Neutrophil (primary cell): Measurements from ENCODE around the gene DHCR24.

Experiments
- H3K27ac ChIP-seq: fragments of 200-600 bp; sonication (generic); 2 replicates; pipeline ENCODE4 v1.5.1; 2016; ENCODE audit warnings: mild to moderate bottlenecking, moderate library complexity
- H3K27me3 ChIP-seq: fragments of 200-600 bp; sonication (generic); 2 replicates; pipeline ENCODE4 v1.6.0; 2016; ENCODE audit warnings: mild to moderate bottlenecking
- H3K36me3 ChIP-seq: fragments of 200-600 bp; sonication (generic); 2 replicates; pipeline ENCODE4 v1.5.1; 2017
- H3K4me1 ChIP-seq, 2 experiments: fragments of 200-600 bp in 1 of 2; sonication (generic) in 1 of 2; 1 replicate in 1 of 2; 2 replicates in 1 of 2; pipeline versions ENCODE4 v1.5.1 to v1.6.1; 2013 to 2016; ENCODE audit warnings: low read depth in 1 of 2, low read length in 1 of 2, mild to moderate bottlenecking in 1 of 2, moderate library complexity in 1 of 2; ENCODE audit not compliant: control insufficient read depth in 1 of 2, insufficient read depth in 1 of 2
- H3K4me3 ChIP-seq, 2 experiments: fragments of 200-600 bp in 1 of 2; sonication (generic) in 1 of 2; 1 replicate in 1 of 2; 2 replicates in 1 of 2; pipeline ENCODE4 v1.5.1; 2013 to 2016; ENCODE audit warnings: low read depth in 1 of 2, low read length in 1 of 2, mild to moderate bottlenecking in 1 of 2, moderate library complexity in 1 of 2
- H3K9me3 ChIP-seq: fragments of 200-600 bp; sonication (generic); 2 replicates; pipeline ENCODE4 v1.5.1; 2016
- CTCF ChIP-seq: fragments of 200-600 bp; sonication (generic); IDR thresholded peaks from 2 replicates; pipeline ENCODE4 v1.5.1; 2016; ENCODE audit warnings: antibody characterized with exemption

DHCR24 gene

GRCh38 chr1:54853793-54854370 is 33.1 kb downstream of the DHCR24 start:
- Histone ChIP-seq H3K27ac (no peak overlapping the region), H3K36me3 (no peaks in the 10 kb centered on the region), H3K4me1 (no peaks in the 10 kb centered on the region), H3K27me3 (no peaks in the 10 kb centered on the region), H3K4me3 (no peak overlapping the region), H3K9me3 (no peaks in the 10 kb centered on the region)
- TF ChIP-seq CTCF, result no peak

DNA sequence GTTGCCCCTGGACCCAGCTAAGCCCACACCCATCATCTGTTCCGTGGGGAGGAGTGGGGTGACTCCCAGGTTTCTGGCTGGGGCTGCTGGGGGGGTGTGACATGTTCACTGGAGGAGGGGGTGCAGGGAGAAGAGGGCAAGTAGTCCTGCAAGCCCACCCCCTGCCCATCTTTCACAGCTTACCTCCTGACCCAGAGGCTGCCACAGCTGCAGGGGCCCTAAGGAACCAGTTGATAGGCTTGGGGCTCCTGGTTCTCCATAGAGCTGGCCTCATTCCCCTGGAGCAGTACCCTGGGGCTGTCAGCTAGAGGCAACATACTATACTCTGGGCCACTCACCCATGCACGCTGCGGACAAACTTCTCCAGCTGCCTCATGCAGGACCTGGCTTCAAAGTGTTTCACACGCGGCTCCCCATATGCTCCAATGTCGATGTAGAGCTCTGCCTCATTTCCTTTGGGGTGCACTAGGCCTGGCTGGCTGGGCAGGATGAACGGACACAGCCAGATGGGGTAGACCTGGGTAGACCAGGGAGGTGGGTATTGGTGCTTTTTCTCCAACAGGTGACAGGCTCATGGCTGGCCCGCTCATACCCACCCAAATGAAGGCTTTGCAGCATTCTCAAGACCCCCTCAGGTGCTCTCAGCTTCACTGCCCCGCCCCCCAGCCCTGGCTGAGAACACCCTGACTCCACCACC is 33.8 kb downstream of the DHCR24 start:
- no peak for TF ChIP-seq CTCF
- H3K4me1 ChIP-seq, result no peaks in the 10 kb centered on the region
- no peak overlapping the region for H3K27ac ChIP-seq
- H3K4me3 ChIP-seq, result no peak overlapping the region
- H3K36me3 ChIP-seq, result no peaks in the 10 kb centered on the region
- H3K27me3 ChIP-seq, result no peaks in the 10 kb centered on the region
- H3K9me3 ChIP-seq, result no peaks in the 10 kb centered on the region

DNA sequence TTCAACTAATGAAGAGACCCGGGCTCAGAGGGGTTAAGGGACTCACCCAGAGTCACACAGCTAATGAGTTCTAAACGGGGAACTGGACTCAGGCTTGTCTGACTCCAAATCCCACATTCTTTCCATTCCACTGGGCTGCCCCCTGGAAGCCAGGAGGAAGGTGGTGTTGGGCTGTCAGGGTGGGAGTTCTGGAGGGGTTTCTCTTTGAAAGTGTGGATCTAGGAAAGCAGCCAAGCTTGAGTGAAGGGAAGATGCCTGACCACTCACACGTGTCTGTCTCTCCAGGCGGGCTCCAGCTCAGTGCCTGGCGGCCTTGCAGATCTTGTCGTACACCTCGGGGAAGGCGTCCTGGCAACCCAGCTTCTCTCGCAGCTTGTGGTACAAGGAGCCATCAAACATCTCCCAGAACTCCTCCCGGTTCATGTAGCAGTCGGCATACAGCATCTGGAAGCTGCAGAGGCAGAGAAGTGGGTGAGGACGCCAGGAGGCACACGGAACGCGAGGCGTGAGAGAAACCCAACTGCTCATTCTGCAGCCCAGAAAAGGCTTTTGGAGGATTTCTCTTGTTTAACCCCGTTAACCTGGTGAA is 35.0 kb downstream of the DHCR24 start:
- Histone ChIP-seq H3K9me3 (no peaks in the 10 kb centered on the region), H3K27me3 (no peaks in the 10 kb centered on the region), H3K27ac (no peak overlapping the region), H3K4me1 (no peaks in the 10 kb centered on the region), H3K4me3 (no peak overlapping the region), H3K36me3 (no peaks in the 10 kb centered on the region)
- TF ChIP-seq CTCF, result no peak

DNA sequence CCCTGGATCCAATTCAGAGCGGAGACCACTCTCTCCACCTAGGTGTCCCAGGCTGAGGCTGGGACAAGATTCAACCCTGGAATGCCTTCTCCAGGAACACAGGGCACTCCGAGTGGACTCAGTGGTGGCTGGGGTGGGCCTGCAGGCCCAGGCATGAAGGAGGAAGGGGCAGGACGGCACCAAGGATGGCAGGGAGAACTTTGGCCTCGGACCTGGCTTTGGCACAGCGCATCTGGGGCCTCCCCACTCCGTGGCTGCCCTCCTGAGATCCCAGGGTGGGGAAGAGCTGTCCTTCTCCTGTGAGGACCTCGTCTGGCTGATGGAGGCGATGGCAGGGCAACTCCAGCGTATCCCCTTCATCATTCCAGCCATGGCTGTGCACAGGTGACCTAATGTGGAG is 35.6 kb downstream of the DHCR24 start:
- H3K4me3 ChIP-seq, result no peak overlapping the region
- no peaks in the 10 kb centered on the region for H3K27me3 ChIP-seq
- H3K36me3 ChIP-seq, result no peaks in the 10 kb centered on the region
- no peaks in the 10 kb centered on the region for H3K4me1 ChIP-seq
- no peak for TF ChIP-seq CTCF
- no peaks in the 10 kb centered on the region for H3K9me3 ChIP-seq
- no peak overlapping the region for H3K27ac ChIP-seq

DNA sequence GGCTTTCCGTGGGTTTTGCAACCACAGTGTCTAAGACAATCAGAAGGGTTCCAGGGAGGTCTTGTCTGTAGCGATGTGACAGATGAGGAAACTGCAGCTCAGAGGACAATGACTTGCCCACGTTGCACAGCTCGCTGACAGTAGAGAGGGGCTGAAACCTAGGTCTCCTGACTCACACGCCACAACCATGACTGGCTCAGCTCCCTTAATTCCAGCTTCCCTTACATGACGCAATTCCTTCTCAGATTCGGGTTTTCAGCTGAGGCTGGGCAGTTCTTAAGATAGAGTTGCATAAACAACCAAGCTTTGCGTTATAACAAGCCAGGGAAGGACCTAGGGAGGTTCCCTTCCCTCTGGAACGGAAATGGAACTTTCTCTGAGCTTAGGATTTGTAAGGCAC is 36.3 kb downstream of the DHCR24 start:
- Histone ChIP-seq H3K27me3 (no peaks in the 10 kb centered on the region), H3K36me3 (no peaks in the 10 kb centered on the region), H3K4me1 (no peaks in the 10 kb centered on the region), H3K4me3 (no peak overlapping the region), H3K9me3 (no peaks in the 10 kb centered on the region), H3K27ac (no peak overlapping the region)
- TF ChIP-seq CTCF, result no peak
